Activated B cell treated with CpG ODN at 0.5 μM for 24 hours (primary cell): ENCODE measurements around the gene THEMIS. TPM values are rescaled to one million over a fixed set of nuclear protein-coding genes. Genes with fewer than 3 reads are reported as not detected.

Source experiments
- ATAC-seq: fragments of 200-7000 bp; cut with Tn5 transposase; one replicate; pipeline ENCODE4 v1.10.0; 2021; ENCODE audit warnings: low read depth, mild to moderate bottlenecking, moderate library complexity
- CTCF ChIA-PET: fragments of 350-600 bp; sonication (Branson Sonifier 250); formaldehyde crosslinking; loops from one replicate; lab custom pipeline; 2021; ENCODE audit warnings: antibody characterized with exemption; lab: Charles Lee
- POLR2A ChIA-PET: fragments of 350-600 bp; sonication (Branson Sonifier 250); formaldehyde crosslinking; loops from one replicate; lab custom pipeline; 2021; ENCODE audit warnings: antibody characterized with exemption; lab: Charles Lee
- DNase-seq: peaks from one replicate; pipeline ENCODE4 v3.0.0; 2022
- H3K27ac Mint-ChIP-seq: one replicate; pipeline ENCODE4 v1.8.0; 2020; ENCODE audit warnings: mixed read lengths
- H3K27me3 Mint-ChIP-seq: one replicate; pipeline ENCODE4 v1.8.0; 2021; ENCODE audit warnings: mixed read lengths
- H3K36me3 Mint-ChIP-seq: one replicate; pipeline ENCODE4 v1.8.0; 2021; ENCODE audit warnings: low read depth, mixed read lengths
- H3K4me1 Mint-ChIP-seq: one replicate; pipeline ENCODE4 v1.8.0; 2021; ENCODE audit warnings: mixed read lengths
- H3K4me3 Mint-ChIP-seq: one replicate; pipeline ENCODE4 v1.8.0; 2020; ENCODE audit warnings: mild to moderate bottlenecking, mixed read lengths
- H3K9me3 Mint-ChIP-seq: one replicate; pipeline ENCODE4 v1.8.0; 2020; ENCODE audit warnings: mixed read lengths
- intact Hi-C: fragments of 100-400 bp; cut with micrococcal nuclease; formaldehyde crosslinking; loops from one replicate; pipeline ENCODE4 v1.15.1; 2024
- total RNA-seq: library from RNA; stranded (reverse); gene quantifications from 2 replicates; pipeline ENCODE4 v1.2.3, GENCODE V29; 2022
- TF ChIP-seq, protein P1 (sequence below): fragments of 200-600 bp; IDR thresholded peaks from one replicate; pipeline ENCODE4 v1.8.0; 2022; ENCODE audit warnings: antibody characterized with exemption, mild to moderate bottlenecking

The THEMIS gene
- total RNA-seq, 1 donor from 2014 or later: not detected

DNA sequence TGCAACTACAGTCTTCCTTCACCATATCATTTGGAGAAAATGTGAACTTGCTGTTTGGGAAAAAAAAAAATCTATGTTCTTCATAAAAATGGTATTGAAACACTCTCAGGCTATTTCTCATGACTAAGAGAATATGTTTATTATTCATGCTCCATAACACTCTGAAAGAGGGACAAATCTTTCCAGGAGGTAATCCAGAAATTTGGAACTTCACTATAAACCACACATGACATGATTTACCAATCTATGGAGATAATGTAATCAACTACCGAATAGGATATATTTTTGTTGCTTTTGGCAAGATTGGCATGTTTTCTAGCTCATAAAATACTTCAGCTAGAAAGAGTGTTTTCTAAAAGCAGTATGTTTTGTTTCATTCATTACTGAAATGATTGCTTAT, 56.3 kb downstream of the THEMIS start:
- Mint-ChIP-seq H3K27ac (no peak overlapping the region), H3K4me3 (no peak overlapping the region), H3K4me1 (no peaks in the 10 kb centered on the region), H3K27me3 (no peaks in the 10 kb centered on the region), H3K36me3 (no peaks in the 10 kb centered on the region), H3K9me3 (no peaks in the 10 kb centered on the region)
- DNase-seq (no peak), ATAC-seq (no peak)
- intact Hi-C loops: no loop called here
- CTCF ChIA-PET: no interaction called here
- TF ChIP-seq, protein P1, sequence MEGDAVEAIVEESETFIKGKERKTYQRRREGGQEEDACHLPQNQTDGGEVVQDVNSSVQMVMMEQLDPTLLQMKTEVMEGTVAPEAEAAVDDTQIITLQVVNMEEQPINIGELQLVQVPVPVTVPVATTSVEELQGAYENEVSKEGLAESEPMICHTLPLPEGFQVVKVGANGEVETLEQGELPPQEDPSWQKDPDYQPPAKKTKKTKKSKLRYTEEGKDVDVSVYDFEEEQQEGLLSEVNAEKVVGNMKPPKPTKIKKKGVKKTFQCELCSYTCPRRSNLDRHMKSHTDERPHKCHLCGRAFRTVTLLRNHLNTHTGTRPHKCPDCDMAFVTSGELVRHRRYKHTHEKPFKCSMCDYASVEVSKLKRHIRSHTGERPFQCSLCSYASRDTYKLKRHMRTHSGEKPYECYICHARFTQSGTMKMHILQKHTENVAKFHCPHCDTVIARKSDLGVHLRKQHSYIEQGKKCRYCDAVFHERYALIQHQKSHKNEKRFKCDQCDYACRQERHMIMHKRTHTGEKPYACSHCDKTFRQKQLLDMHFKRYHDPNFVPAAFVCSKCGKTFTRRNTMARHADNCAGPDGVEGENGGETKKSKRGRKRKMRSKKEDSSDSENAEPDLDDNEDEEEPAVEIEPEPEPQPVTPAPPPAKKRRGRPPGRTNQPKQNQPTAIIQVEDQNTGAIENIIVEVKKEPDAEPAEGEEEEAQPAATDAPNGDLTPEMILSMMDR: no peak
- POLR2A ChIA-PET: no interaction called here

DNA sequence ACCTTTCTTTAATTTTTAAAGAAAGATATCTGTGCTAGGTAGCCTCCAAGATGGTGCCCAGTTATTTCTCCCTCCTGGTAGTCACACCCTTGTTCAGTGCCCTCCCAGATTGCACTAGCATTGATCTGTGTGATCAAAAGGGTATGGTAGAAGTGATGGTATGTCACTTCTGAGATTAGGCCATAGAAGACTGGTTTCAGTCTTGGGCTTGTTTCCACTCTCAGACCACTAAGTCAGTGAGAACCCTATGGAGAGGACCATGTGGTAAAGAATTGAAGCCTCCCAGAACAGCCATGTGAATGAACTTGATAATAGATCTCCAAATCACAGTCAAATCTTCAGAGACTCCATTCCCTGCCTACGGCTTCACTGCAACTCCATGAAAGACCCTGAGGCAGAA, 57.3 kb downstream of the THEMIS start:
- TF ChIP-seq, protein P1: no peak
- H3K9me3 Mint-ChIP-seq: no peaks in the 10 kb centered on the region
- H3K4me1 Mint-ChIP-seq: no peaks in the 10 kb centered on the region
- no peak overlapping the region for H3K4me3 Mint-ChIP-seq
- intact Hi-C loops: no loop called here
- CTCF ChIA-PET: no interaction called here
- no peak overlapping the region for H3K27ac Mint-ChIP-seq
- DNase-seq: no peak
- no peaks in the 10 kb centered on the region for H3K36me3 Mint-ChIP-seq
- POLR2A ChIA-PET: no interaction called here
- H3K27me3 Mint-ChIP-seq: no peaks in the 10 kb centered on the region
- no peak for ATAC-seq

DNA sequence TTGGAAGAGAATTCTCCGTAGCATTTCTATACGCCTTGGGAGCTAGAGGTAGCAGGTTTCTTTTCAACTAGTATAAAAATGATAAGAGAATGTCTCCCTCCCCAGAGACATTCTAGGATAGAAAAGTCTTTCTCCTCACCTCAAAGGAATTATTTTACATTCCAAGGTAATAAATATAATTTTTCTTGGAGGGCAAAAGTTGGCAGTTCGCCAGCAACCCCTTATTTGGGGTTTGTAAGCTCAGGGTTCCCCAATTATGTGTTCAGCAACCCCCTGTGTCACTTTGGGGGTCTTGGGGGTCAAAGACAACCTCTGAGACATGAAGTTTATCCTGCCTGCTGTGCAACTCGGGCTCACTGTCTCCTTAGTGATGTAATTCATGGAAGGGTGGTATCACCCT, 58.3 kb downstream of the THEMIS start:
- H3K9me3 Mint-ChIP-seq: no peaks in the 10 kb centered on the region
- H3K27ac Mint-ChIP-seq: no peak overlapping the region
- no peak for DNase-seq
- ChIA-PET CTCF (no interaction called here), POLR2A (no interaction called here)
- H3K36me3 Mint-ChIP-seq: no peaks in the 10 kb centered on the region
- TF ChIP-seq, protein P1: no peak
- H3K27me3 Mint-ChIP-seq: no peaks in the 10 kb centered on the region
- no peak overlapping the region for H3K4me3 Mint-ChIP-seq
- H3K4me1 Mint-ChIP-seq: no peaks in the 10 kb centered on the region
- ATAC-seq: no peak
- intact Hi-C loops: no loop called here

DNA sequence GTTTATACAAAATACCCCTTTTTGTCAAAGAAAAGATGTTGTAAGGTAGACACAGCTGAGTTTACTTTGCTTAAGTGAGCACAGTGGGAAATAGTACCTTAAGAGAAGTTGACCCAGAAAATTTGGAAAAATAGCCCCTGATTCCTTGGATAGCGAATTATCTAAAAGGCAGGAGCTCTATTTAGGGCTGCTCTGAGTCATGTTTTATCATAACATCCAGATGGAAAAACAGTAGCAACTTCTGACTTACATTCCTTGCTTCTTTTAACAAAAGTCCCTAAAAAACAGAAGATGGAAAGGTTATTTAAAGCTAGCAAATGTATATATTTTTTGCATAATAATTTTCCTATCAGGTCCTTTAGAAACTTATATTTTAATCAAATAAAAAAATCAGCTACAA, 59.0 kb downstream of the THEMIS start:
- Mint-ChIP-seq H3K27me3 (no peaks in the 10 kb centered on the region), H3K9me3 (no peaks in the 10 kb centered on the region), H3K27ac (no peak overlapping the region), H3K36me3 (no peaks in the 10 kb centered on the region), H3K4me3 (no peak overlapping the region), H3K4me1 (no peaks in the 10 kb centered on the region)
- ATAC-seq: no peak
- ChIA-PET CTCF (no interaction called here), POLR2A (no interaction called here)
- intact Hi-C loops: no loop called here
- TF ChIP-seq, protein P1: no peak
- DNase-seq: no peak

DNA sequence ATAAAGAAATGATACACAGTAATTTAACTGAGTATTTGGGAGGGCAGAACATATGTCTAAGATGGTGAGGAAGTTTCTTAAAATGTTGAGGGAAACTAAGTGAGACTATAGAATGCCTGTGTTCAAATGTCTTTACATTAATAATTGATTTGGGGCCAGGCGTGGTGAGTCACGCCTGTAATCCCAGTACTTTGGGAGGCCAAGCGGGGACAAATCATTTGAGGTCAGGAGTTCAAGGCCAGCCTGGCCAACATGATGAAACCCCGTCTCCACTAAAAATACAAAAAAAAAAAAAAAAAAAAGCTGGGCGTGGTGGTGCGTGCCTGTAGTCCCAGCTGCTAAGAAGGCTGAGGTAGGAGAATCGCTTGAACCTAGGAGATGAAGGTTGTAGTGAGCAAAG, 66.7 kb downstream of the THEMIS start:
- no peaks in the 10 kb centered on the region for H3K9me3 Mint-ChIP-seq
- ATAC-seq: no peak
- ChIA-PET CTCF (no interaction called here), POLR2A (no interaction called here)
- no peak overlapping the region for H3K27ac Mint-ChIP-seq
- H3K36me3 Mint-ChIP-seq: no peaks in the 10 kb centered on the region
- DNase-seq: no peak
- no peaks in the 10 kb centered on the region for H3K27me3 Mint-ChIP-seq
- intact Hi-C loops: no loop called here
- no peaks in the 10 kb centered on the region for H3K4me1 Mint-ChIP-seq
- H3K4me3 Mint-ChIP-seq: no peak overlapping the region
- TF ChIP-seq, protein P1: no peak
